GM18499 (cell line): ENCODE measurements around the gene INPP1.
"Not testable (repeated sequence)": the region's sequence is repeated elsewhere in the genome, so short reads cannot be mapped to it uniquely, and the experiment has no call there.

Experiments
- ATAC-seq: cut with Tn5 transposase; IDR thresholded peaks from one replicate; pipeline ENCODE4 v1.9.1; 2021; ENCODE audit warnings: moderate number of reproducible peaks; ENCODE audit not compliant: insufficient read depth, unreplicated experiment

The INPP1 gene

GRCh38 chr2:190343536-190344275 is at the start of gene INPP1:
TSS of gene INPP1 (plus strand) at chr2:190343589. CDS start at chr2:190360103, 16,514 bp downstream.
- peak; percentile 15 for ATAC-seq

- ATAC-seq: not testable (repeated sequence)
Measured at GRCh38 chr2:190297880-190298279, 45.5 kb upstream of the INPP1 start.

GRCh38 chr2:190301032-190301431 is 42.4 kb upstream of the INPP1 start:
- no peak for ATAC-seq

GRCh38 chr2:190302052-190302451 is 41.3 kb upstream of the INPP1 start:
- no peak for ATAC-seq

GRCh38 chr2:190303647-190304046 is 39.7 kb upstream of the INPP1 start:
- no peak for ATAC-seq

- ATAC-seq: no peak
Measured at GRCh38 chr2:190304404-190304803, 39.0 kb upstream of the INPP1 start.

- ATAC-seq: no peak
Measured at GRCh38 chr2:190308031-190308430, 35.4 kb upstream of the INPP1 start.

GRCh38 chr2:190311893-190312634 is 31.3 kb upstream of the INPP1 start:
- no peak for ATAC-seq

GRCh38 chr2:190312635-190313025 is 30.8 kb upstream of the INPP1 start:
- ATAC-seq: not testable (repeated sequence)

GRCh38 chr2:190313880-190314279 is 29.5 kb upstream of the INPP1 start:
- no peak for ATAC-seq

GRCh38 chr2:190315273-190315672 is 28.1 kb upstream of the INPP1 start:
- ATAC-seq: no peak

GRCh38 chr2:190318514-190318913 is 24.9 kb upstream of the INPP1 start:
- ATAC-seq: no peak

GRCh38 chr2:190318931-190319554 is 24.3 kb upstream of the INPP1 start:
- peak; percentile 27 for ATAC-seq

GRCh38 chr2:190319555-190320498 is 23.6 kb upstream of the INPP1 start, which contains the start of gene HIBCH:
TSS of gene HIBCH (minus strand) at chr2:190319826. CDS start at chr2:190319750, 76 bp downstream.
- ATAC-seq: peak; percentile 73

- ATAC-seq: no peak
Measured at GRCh38 chr2:190320696-190321095, 22.7 kb upstream of the INPP1 start.

GRCh38 chr2:190323406-190323805 is 20.0 kb upstream of the INPP1 start:
- ATAC-seq: no peak

- ATAC-seq: no peak
Measured at GRCh38 chr2:190325588-190325987, 17.8 kb upstream of the INPP1 start.

- ATAC-seq: no peak
Measured at GRCh38 chr2:190327867-190328572, 15.4 kb upstream of the INPP1 start.

GRCh38 chr2:190328573-190329147 is 14.7 kb upstream of the INPP1 start:
- no peak for ATAC-seq
